NCI-H1092 treated with DMSO at 0.1 percent for 48 hours (cell line): ENCODE measurements around the gene COX5A.
A peak's percentile ranks its signal among the peaks of the same experiment; 100 is the strongest.
"Not testable (repeated sequence)": the region's sequence is repeated elsewhere in the genome, so short reads cannot be mapped to it uniquely, and the experiment has no call there.

Experiments
- DNase-seq: peaks from one replicate; lab custom pipeline; 2025; lab: John Stamatoyannopoulos, UW

Gene COX5A

DNA sequence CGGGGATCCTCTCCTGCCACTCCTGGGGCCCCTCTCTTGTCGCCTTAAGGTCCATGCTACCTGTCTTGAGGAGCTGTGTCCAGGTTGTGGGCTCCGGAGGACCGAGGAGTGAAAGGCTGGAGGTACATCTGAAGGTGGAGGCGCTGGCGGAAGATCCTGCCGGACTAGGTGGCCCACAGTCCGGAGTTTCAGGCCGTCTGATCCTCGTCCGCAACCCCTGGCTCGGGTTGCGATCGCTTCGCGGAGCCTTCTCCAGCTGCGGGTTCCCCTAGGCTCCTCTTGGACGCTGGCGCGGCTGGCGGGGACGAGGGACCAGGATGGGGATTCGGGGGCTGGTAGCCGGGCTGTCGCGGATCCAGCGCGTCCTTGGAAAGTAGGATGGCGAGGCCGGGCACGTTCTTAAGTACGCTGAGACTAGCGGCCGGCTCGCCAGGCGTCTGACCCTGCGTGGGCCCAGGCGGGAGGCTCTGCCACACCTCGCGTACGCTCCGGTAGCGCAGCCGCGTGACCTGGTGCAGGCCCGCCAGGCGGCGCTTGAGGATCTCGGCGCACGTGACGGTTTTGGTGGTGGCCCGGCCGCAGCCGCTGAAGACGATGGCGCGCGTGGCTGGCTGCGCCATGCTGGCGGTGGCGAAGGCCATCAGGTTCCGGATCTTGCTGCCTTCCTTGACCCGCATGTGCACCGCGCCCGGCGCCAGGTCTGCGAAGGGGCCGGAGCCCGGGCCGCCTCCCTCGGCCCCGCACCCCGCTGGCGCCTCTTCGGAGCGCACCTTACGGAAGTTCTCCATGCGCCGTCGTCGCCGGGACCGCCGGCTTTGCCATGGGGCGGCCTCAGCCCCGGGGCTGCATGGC is 18.1 kb upstream of the COX5A start:
- peak; percentile 62 for DNase-seq

GRCh38 chr15:74955017-74955416 is 17.1 kb upstream of the COX5A start:
- DNase-seq, result no peak

DNA sequence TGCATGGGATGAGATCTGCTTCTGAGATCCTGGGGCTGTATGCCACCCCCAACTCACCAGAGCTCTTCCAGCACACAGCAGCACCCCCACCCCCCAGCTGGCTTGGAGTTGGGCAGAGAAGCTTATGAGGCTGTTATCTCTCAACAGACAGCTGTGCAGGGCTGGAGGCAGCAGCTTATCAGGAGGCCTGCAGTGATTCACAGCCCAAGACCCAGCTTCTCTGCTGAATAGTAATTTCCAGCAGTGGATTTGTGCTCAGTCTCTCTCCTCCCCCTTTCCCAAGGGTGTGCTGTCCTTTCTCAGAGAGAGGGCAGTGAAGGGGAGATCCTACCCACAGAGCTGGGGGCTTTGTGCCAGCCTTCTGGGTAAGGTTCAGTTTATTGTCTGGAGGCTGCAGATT is 16.6 kb upstream of the COX5A start:
- DNase-seq, result no peak

DNA sequence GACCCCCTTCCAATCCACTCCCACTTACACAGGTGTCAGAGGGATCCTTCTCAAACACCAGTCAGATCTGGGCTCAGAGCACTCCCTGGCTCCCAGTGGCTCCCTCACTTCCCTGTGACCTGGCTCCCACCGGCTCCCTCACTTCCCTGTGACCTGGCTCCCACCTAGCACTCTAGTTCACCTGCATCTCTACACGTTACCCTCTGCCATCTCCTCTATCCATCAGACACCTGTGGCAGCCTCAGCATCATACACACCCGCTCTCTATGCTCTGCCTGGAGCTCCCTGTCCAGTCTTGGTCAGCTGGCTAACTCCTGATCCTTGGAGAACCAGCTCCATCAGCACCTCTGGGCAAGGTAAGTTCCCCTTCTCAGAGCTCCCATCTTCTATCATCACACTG is 13.1 kb upstream of the COX5A start:
- DNase-seq, result no peak

GRCh38 chr15:74950078-74950908 is 12.4 kb upstream of the COX5A start:
- DNase-seq, result peak; percentile 57

DNA sequence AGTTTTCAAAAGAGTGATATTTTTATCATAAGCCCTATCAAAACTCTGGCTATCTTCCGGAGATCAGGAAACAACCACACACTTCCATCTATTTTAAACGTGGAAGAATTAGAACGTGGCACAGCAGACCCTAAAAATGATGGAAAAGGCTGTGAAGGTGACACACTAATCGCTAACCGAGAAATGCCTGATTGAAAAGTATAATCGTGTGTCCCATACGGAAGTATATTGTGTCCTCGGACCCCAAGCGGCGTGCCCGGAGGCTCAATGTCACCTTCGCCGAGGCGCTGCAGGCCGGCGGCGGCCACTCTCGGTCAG is 642 bp downstream of the COX5A start:
- DNase-seq, result peak; percentile 21

DNA sequence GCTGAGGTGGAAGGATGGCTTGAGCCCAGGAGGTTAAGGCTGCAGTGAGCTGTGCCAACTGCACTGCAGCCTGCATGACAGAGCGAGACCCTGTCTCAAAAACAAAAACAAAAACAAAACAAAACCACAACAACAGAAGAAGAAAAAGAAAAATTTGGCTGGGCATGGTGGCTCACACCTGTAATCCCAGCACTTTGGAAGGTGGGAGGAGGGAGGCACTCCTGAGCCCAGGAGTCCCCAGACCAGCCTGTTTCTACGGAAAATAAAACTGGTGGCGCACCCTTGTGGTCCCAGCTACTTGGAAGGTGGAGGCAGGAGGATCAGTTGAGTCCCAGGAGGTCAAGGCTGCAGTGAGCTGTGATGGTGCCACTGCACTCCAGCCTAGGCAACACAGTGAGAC is 2.7 kb downstream of the COX5A start:
- not testable (repeated sequence) for DNase-seq

GRCh38 chr15:74933573-74933972 is 4.3 kb downstream of the COX5A start:
- no peak for DNase-seq

DNA sequence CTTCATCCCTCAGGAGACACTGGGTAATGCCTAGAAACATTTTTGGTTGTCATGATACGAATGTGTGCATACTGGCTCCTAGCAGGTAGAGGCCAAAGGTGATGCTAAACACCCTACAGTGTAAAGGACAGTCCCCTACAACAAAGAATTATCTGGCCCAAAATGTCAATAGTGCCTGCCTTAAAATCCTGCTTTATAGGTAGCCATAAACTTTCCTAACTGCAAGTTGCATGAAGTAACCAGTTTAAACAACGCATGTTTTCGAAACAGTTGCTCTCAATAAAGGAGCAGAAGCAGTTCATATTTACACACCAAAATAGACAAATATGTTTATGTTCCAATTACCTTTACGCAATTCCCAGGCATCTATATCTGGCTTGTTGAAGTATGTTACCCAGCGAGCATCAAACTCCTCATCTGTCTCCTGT is 9.1 kb downstream of the COX5A start:
- DNase-seq, result no peak

GRCh38 chr15:74924525-74924924 is 13.3 kb downstream of the COX5A start:
- DNase-seq, result no peak

DNA sequence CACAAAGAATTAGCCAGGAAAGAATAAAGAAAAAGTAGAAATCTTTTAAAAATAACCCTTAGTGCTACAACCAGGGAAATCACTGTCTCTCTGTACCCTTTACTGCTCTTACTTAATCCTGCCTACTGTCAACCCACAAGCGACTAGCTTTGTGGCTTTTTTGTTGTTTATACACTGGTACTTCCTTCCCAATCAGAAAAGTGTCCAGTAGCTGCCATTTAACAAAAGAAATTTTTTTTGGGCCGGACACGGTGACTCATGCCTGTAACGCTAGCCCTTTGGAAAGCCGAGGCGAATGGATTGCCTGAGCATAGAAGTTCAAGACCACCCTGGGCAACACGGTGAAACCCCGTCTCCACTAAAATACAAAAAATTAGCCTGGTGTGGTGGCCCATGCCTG is 17.4 kb downstream of the COX5A start:
- no peak for DNase-seq

DNA sequence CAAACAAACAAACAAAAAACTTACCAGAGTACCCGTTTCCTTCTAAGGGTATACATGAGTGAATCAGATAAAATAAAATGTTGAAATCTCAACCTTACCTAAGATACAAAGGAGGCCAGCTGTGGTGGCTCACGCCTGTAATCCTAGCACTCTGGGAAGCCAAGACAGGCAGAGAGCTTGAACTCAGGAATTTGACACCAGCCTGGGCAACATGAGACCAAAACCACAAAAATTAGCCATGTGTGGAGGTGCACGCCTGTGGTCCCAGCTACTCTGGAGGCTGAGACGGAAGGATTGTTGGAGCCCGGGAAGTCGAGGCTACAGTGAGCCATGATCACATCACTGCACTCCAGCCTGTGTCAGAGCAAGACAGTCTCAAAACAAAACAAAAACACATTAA is 20.2 kb downstream of the COX5A start:
- no peak for DNase-seq

GRCh38 chr15:74913799-74914198 is 24.1 kb downstream of the COX5A start:
- DNase-seq, result not testable (repeated sequence)

DNA sequence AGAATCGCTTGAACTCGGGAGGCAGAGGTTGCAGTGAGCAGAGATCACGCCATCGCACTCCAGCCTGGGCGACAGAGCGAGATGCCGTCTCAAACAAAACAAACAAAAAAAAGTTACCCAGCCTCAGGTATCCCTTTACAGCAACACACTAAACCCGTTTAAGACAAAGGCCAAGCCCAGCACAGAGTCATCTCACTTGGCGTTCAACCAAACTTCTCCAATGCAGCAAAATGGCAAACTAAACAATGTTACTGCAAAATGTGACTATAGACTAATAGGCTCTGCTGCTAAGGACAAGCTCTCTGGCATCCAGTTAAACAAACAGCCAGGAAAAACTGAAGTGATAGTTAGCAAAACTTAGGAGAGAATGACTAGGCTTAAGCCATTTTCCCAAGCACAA is 24.8 kb downstream of the COX5A start:
- no peak for DNase-seq

- DNase-seq, result no peak
Observed at GRCh38 chr15:74908635-74909034, 29.2 kb downstream of the COX5A start.

GRCh38 chr15:74907163-74907870 is 30.6 kb downstream of the COX5A start:
- no peak for DNase-seq

- peak; percentile 69 for DNase-seq
Observed at GRCh38 chr15:74906450-74907162, 31.3 kb downstream of the COX5A start, which contains the start of gene FAM219B. FAM219B (minus strand) TSS chr15:74906851; CDS start chr15:74906800, 51 bp downstream.

DNA sequence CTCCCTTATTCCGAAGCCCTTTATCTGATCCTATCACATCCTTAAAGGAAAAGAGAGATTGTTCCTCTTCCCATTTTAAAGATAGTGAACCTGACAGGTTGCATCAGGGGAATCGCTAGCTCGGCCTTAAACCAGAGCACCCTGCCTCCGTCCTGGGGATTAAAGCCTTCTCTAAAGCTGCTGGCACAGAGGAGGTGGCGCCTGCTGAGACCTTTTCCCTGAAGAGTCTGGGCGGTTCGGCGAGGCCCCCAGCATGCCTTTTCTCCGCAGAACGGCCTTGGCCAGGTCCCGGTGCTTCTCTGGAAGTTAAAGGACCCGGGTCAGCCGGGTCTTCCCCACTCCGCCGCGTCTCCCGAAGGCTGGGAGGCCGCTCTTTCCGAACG is 31.8 kb downstream of the COX5A start:
- DNase-seq, result peak; percentile 32

DNA sequence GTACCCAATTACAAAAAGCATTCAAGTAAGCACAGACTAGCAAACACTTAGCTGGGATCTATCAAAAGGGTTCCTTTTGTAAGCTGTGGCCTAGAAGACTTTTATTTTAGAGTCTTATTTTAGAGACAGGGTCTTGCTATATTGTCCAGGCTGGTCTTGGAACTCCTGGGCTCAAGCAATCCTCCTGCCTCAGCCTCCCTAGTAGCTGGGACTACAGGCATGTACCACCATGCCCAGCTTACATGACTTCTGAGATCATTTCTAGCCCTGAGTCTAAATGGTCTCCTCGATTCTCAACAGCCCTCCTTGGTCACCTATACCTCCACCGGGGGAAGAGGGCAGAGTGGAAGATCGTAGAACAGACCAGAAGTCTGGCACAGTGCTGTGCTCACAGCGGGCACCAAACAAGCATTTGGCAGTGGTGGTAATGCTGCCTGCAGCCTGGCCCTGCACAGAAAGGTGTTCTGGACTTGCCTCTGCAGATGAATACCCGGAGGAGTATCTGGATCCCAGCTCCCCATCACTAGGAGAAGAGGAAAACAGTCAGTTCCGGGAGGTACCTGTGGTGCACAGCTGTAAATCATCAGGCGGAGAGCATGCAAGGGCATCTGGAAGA is 33.6 kb downstream of the COX5A start:
- DNase-seq, result no peak

GRCh38 chr15:74903676-74904075 is 34.2 kb downstream of the COX5A start:
- no peak for DNase-seq

DNA sequence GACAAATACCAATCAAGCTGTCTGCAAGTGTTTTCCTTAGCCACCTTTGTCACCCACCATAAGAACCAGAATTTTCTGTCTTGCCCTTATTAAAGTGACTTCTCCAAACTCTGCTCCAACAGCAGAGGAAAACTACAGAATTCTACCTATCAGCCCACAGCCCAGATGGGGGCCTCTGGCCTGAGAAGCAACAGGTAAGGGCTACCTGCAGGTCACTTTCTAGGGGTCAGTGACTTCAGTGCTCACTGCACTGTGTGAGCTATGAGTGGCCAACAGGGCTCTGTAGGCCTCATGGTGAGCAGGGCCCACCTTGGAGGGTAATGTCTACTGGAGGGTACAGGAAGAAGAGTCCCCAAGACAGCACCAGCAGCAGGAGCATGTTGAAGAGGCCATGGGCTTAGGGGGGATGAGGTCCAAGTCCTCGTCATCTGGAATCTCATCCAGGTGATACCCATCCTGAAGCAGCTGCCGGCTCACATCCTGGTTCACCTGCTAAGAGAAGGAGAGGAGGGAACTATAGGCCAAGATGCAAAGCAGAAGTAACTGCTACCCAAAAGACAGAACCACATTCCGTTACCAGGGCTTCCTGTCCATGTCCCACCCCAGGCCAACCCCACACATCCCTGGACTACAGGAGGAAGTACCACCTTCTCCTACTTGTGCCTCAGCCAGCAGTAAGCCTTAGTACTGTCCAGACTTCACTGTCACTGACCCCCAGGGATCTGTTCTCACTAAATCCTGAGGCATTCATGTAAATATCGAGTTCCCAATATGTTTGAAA is 35.4 kb downstream of the COX5A start:
- no peak for DNase-seq
